SK-N-SH (cell line): ENCODE results near the gene TAF11L3.
"Not testable (repeated sequence)": the region's sequence is repeated elsewhere in the genome, so short reads cannot be mapped to it uniquely, and the experiment has no call there.

ENCODE experiments used
- FOXJ3 ChIP-seq: sonication (generic); formaldehyde crosslinking; IDR thresholded peaks from 2 replicates; pipeline ENCODE4 v1.5.1; 2020; ENCODE audit warnings: mild to moderate bottlenecking, missing genetic modification reagents
- MXI1 ChIP-seq: IDR thresholded peaks from 2 replicates; pipeline ENCODE4 v1.6.1; 2012; ENCODE audit warnings: mild to moderate bottlenecking, low read depth, low read length, improper control_type of control experiment
- RCOR1 ChIP-seq: fragments of 150-350 bp; IDR thresholded peaks from 2 replicates; pipeline ENCODE4 v1.6.1; 2017; ENCODE audit warnings: antibody characterized with exemption, low read length
- TAF1 ChIP-seq: IDR thresholded peaks from 2 replicates; pipeline ENCODE4 v1.6.1; 2012; ENCODE audit warnings: low read depth, mild to moderate bottlenecking, low read length, moderate library complexity, borderline replicate concordance
- TF ChIP-seq, protein P1 (sequence below): fragments of 150-350 bp; IDR thresholded peaks from 2 replicates; pipeline ENCODE4 v1.6.1; 2017; ENCODE audit warnings: antibody characterized with exemption, low read length, low read depth, borderline replicate concordance
- TF ChIP-seq, protein P2 (sequence below): fragments of 200-600 bp; sonication (generic); IDR thresholded peaks from 2 replicates; pipeline ENCODE4 v1.6.1; 2017; ENCODE audit warnings: antibody characterized with exemption, mild to moderate bottlenecking, moderate library complexity

DNA sequence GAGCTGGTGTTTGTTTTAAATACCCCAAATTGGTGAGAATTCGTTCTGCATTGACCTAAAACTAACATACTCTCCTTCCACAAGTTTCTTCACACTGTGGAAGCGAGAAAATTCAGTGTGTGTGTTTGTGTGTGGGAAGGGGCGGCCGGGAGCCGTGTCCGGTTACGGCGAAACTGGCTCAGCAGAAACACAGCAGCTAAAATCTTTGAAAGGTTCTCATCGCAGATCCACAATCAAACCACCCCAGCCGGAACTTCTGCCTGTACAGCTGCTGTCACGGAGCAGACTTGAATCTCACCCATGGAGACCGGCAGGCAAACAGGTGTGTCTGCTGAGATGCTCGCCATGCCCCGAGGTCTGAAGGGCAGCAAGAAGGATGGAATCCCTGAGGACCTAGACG, at the start of gene TAF11L3:
- TF ChIP-seq, protein P1, sequence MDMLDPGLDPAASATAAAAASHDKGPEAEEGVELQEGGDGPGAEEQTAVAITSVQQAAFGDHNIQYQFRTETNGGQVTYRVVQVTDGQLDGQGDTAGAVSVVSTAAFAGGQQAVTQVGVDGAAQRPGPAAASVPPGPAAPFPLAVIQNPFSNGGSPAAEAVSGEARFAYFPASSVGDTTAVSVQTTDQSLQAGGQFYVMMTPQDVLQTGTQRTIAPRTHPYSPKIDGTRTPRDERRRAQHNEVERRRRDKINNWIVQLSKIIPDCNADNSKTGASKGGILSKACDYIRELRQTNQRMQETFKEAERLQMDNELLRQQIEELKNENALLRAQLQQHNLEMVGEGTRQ: not testable (repeated sequence)
- TF ChIP-seq MXI1; FOXJ3 (CRISPR knock-in tag); RCOR1; TAF1: not testable (repeated sequence)
- TF ChIP-seq, protein P2, sequence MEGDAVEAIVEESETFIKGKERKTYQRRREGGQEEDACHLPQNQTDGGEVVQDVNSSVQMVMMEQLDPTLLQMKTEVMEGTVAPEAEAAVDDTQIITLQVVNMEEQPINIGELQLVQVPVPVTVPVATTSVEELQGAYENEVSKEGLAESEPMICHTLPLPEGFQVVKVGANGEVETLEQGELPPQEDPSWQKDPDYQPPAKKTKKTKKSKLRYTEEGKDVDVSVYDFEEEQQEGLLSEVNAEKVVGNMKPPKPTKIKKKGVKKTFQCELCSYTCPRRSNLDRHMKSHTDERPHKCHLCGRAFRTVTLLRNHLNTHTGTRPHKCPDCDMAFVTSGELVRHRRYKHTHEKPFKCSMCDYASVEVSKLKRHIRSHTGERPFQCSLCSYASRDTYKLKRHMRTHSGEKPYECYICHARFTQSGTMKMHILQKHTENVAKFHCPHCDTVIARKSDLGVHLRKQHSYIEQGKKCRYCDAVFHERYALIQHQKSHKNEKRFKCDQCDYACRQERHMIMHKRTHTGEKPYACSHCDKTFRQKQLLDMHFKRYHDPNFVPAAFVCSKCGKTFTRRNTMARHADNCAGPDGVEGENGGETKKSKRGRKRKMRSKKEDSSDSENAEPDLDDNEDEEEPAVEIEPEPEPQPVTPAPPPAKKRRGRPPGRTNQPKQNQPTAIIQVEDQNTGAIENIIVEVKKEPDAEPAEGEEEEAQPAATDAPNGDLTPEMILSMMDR: not testable (repeated sequence)
